22Rv1 (cell line): ENCODE results near the gene MEA1.

Source experiments
- ZFX ChIP-seq: fragments of 450-650 bp; IDR thresholded peaks from 2 replicates; pipeline ENCODE4 v1.6.1; 2017; ENCODE audit warnings: antibody characterized with exemption, borderline replicate concordance
- TF ChIP-seq, protein P1 (sequence below): fragments of 450-650 bp; IDR thresholded peaks from 2 replicates; pipeline ENCODE4 v1.5.1; 2017; ENCODE audit warnings: mild to moderate bottlenecking

DNA sequence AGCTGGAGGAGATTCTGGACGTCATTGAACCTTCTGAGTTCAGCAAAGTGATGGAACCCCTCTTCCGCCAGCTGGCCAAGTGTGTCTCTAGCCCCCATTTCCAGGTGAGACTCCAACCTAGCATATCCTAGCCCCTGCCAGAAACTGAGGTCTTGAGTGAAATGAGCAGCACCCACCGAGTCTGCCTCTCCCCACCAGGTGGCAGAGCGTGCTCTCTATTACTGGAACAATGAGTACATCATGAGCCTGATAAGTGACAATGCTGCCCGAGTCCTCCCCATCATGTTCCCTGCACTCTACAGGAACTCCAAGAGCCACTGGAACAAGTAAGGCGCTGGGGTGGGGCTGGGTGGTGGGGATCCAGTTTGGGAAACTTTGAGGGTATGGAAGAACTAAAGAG lies 4.6 kb downstream of the MEA1 start:
- TF ChIP-seq, protein P1, sequence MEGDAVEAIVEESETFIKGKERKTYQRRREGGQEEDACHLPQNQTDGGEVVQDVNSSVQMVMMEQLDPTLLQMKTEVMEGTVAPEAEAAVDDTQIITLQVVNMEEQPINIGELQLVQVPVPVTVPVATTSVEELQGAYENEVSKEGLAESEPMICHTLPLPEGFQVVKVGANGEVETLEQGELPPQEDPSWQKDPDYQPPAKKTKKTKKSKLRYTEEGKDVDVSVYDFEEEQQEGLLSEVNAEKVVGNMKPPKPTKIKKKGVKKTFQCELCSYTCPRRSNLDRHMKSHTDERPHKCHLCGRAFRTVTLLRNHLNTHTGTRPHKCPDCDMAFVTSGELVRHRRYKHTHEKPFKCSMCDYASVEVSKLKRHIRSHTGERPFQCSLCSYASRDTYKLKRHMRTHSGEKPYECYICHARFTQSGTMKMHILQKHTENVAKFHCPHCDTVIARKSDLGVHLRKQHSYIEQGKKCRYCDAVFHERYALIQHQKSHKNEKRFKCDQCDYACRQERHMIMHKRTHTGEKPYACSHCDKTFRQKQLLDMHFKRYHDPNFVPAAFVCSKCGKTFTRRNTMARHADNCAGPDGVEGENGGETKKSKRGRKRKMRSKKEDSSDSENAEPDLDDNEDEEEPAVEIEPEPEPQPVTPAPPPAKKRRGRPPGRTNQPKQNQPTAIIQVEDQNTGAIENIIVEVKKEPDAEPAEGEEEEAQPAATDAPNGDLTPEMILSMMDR, result peak; percentile 57
- no peak for TF ChIP-seq ZFX
